GM12874 (cell line): ENCODE measurements around the gene AMBRA1.

ENCODE experiments used
- TF ChIP-seq, protein P1 (sequence below): IDR thresholded peaks from 2 replicates; pipeline ENCODE4 v1.5.1; 2011; ENCODE audit warnings: low read depth, mild to moderate bottlenecking, control low read depth, low read length, moderate library complexity; ENCODE audit not compliant: insufficient read depth

AMBRA1 gene

DNA sequence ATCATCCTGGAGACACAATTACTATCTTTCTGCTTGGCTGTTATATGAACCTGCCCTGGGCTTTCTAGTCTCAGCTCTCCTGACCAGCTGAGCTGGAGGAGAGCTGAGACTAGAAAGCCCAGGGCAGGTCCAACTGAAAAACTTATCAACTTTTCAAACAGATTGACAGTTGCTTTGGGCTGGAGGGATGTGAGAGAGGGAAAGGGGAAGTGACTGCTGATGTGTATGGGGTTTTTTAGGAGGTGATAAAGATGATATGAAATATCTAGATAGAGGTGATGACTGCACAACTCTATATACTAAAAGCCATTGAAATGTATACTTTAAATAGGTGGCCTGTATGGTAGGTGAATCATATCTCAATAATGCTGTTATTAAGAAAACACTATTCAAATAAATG, 142.1 kb downstream of the AMBRA1 start:
- TF ChIP-seq, protein P1, sequence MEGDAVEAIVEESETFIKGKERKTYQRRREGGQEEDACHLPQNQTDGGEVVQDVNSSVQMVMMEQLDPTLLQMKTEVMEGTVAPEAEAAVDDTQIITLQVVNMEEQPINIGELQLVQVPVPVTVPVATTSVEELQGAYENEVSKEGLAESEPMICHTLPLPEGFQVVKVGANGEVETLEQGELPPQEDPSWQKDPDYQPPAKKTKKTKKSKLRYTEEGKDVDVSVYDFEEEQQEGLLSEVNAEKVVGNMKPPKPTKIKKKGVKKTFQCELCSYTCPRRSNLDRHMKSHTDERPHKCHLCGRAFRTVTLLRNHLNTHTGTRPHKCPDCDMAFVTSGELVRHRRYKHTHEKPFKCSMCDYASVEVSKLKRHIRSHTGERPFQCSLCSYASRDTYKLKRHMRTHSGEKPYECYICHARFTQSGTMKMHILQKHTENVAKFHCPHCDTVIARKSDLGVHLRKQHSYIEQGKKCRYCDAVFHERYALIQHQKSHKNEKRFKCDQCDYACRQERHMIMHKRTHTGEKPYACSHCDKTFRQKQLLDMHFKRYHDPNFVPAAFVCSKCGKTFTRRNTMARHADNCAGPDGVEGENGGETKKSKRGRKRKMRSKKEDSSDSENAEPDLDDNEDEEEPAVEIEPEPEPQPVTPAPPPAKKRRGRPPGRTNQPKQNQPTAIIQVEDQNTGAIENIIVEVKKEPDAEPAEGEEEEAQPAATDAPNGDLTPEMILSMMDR: no peak

DNA sequence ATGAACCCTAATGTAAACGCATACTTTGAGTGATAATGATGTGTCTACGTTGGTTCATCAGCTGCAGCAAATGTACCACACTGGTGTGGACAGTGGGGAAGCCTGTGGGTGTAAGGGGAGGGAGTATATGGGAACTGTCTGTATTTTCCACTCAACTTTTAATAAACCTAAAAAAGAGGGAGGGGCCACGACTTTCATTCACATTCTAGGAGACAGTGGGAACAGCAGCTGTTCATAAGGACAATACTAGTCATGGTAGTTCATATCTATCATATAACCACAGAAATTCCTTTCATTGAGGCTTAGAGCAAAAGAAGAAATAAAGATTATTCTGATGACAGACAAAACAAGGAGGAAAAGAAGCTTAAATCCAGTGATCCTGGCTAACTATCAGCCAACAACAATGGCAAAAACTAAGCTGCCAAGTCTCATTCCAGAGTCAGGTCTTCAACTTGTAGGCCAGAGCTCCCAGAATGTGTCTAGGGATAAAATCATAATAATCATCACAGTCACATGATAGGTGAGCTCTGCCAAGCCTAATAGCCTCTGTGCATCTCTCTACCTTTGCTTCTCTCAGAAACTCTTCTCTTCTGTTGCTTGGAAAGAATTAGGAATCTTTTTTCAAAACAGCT, 142.9 kb downstream of the AMBRA1 start:
- TF ChIP-seq, protein P1: no peak

DNA sequence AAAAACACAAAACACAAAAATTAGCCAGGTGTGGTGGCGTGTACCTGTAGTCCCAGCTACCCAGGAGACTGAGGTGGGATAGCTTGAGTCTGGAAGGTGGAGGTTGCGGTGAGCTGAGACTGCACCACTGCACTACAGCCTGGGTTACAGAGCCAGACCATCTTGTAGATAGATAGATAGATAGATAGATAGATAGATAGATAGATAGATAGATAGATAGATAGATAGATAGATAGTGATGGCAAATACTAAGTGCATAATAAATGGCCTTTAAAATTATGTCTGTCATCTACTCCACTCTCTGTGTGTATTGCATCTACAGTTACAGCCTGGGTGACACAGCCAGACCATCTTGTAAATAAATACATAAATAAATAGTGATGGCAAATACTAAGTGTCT, 146.3 kb downstream of the AMBRA1 start:
- TF ChIP-seq, protein P1: no peak

DNA sequence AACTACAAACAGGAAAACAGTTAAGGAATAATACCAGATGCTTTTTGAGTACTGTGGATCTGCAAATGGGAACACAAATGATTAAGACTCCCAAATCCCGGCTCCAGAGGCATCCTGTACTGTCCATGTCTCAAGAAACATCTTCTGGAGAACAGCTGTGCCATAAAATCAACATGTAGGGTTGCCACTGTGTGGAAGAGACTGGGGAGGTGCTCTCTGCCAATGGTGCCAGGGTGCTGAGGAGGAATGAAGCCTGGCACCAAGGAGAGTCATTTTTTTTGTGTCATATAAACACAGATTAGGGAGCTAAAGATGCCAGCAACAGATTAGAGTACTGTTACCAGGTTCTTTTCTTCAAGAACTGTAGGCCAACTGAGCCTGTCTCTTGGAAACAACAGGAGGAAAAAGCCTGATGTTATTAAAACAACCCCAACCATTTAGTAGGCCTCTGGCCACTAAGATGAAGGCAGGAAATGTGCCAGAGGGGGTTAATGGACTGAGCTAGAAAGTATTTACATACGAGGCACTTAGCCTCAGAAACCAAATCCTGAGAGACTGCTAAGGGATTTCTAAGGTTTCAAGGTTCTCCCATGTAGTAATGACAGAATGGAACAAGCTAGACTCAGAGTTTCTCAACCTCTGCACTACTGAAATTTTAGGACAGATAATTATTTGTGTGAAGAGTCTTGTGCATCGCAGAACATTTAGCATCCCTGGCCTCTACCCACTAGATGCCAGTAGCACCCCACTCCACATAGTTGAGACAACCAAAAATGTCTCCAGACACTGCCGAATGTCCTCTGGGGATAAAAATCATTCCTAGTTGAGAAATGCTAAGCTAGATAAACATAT, 147.7 kb downstream of the AMBRA1 start:
- TF ChIP-seq, protein P1: peak; percentile 40; the same call in 1 of the 2 replicates

DNA sequence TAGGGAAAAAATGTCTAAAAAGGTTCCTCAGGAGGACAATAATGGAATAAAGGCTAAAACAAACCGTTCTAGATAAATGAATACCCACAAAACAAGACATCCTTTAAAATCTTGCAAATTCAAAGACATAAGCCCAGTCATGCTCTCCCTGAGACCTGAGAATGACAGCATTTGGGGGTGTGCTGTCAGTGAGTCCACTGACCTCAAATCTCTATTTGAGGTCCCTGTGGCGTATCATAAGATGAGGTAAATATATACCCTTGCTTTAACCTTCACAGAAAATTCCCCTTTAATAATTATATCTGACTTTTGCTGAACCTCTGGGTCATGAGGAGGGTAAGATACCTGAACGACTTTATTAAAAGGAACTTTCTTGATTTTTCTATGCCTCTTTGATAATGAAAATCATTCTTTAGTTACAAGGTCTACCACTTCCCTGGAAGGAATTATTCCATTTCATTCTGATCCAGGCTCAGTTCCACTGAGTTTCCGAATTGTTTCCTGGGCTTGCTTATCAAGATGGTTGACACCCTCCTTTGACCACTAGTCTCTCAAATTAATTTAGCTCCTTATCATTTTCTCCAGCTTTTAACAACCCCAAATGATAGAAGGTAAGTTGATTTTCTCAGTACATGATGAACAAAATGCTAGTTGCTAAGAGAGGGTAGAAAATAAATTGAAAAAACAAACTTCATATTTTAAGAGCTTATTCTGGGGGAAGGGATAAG, 148.5 kb downstream of the AMBRA1 start:
- TF ChIP-seq, protein P1: no peak

DNA sequence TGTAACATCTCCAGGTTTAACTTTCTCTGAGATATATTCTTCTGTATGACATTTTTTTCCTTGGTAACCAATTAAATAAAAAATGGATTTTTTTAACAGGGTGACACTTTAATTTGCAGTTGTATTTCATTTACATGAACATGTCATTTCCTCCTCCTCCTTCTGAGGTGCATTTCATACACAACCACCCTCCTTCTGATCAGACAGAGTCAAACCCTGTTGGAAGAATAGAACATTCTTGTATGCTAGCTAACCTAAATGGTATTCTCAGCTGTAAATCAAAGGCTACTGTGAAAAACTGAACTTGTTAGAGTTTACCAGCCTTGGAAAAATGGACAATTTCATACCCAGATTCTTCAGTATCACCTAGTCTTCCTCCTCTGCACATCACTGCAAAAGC, 149.5 kb downstream of the AMBRA1 start:
- TF ChIP-seq, protein P1: no peak

DNA sequence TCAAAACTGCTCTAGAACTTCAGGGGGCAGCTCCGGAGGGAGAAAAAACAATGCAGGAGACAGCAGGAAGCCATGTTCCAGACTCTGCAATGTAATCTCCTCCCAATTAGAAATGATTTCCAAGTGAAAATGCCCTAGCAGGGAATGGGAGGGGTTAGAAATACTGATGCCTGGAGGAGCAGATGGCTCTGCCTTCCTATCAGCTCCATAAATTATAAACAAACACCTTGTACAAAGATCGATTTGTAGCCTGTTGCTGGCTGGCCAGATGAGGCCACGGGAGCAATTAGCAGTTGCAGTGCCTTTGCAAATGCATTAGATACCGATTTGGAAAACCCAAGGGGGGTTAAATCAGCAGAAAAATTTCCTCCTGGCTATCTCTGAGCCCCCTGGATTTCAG, 155.6 kb downstream of the AMBRA1 start:
- TF ChIP-seq, protein P1: no peak
